Ovary (tissue), 3 donors: Measurements from ENCODE around the gene RBBP8.

ENCODE experiments used
- CTCF ChIP-seq, 3 donors: fragments of 450-650 bp in 2 of 3; fragments of 200-600 bp in 1 of 3; IDR thresholded peaks; one replicate each; pipeline versions ENCODE4 v1.5.1 to v1.8.0; 2016 to 2022; ENCODE audit warnings: antibody characterized with exemption in 3 of 3, mild to moderate bottlenecking in 1 of 3
- POLR2A ChIP-seq: fragments of 450-650 bp; IDR thresholded peaks from one replicate; pipeline ENCODE4 v1.6.1; 2017; ENCODE audit warnings: antibody characterized with exemption, mild to moderate bottlenecking, moderate library complexity
- donor health status: DM: no; HTN: no; CAD: no.

- TF ChIP-seq CTCF (IDR thresholded peaks at IDR 0.05) (no peak), POLR2A (no peak)
Measured at GRCh38 chr18:23020555-23021294, 87.6 kb downstream of the RBBP8 start.
